SK-MEL-5 (cell line): Measurements from ENCODE around the gene RAPGEF1. TPM values are rescaled to one million over a fixed set of nuclear protein-coding genes. Genes with fewer than 3 reads are reported as not detected.

Source experiments
- DNase-seq: peaks from one replicate; pipeline ENCODE4 v3.0.0-alpha.2; 2016; ENCODE audit warnings: low read depth, low spot score
- in situ Hi-C: cut with HindIII; loops from 2 replicates; pipeline ENCODE4 v1.10.0; 2016; ENCODE audit warnings: low sequenced_read_pairs, high pct_unique_total_duplicates, low pct_unique_long_range_greater_than_20kb
- total RNA-seq: library from RNA; depleted of rRNA; stranded (reverse); fragments of >200 nt; shearing (Covaris generic); gene quantifications from 2 replicates; pipeline ENCODE4 v1.2.3, GENCODE V29; 2014

RAPGEF1 gene
- total RNA-seq, 1 experiment from 2014 or later, result 34.2 TPM

DNA sequence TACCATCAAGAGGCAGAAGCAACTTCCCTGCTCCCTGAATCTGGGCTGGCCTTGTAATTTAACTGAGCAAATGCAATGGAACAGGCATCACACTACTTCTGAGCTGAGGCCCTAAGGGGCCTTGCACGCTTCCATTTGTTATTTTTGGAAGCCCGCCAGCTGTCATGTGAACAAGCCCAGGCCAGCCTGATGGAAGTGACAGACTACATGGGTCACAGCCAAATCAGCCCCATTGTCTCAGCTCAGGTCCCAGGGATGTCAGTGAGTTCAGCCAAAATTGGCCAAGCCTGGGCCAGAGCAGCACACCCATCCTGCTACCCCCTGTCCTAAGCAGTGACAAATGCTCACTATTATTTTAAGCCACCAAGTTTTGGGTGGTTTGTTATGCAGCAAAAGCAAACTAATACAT is 121.8 kb downstream of the RAPGEF1 start:
- peak; percentile 46 for DNase-seq
- in situ Hi-C loops, result loop anchor here (25.0 kb wide), 1 partner anchor 94 kb away; no protein-coding TSS in a partner anchor

DNA sequence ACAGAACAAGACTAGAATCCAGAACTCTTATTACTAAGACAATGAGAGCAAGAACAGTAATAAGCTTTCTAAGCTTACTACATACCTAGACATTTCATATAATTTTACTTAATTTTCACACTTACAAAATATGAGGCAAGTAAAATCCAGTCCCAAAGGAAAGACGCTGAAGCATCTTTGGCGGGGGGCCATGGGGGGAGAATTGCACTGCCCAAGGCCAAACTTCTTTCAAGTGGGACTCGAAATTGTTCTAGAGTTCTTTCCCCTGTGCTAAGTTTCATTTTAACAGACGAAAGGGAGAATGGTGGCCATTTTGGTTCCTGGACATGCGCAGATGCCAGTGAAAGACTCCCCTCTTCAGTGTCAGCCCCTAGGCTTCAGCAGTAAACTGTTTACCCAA is 122.3 kb downstream of the RAPGEF1 start:
- in situ Hi-C loops, result loop anchor here (25.0 kb wide), 1 partner anchor 95 kb away; no protein-coding TSS in a partner anchor
- DNase-seq, result no peak

DNA sequence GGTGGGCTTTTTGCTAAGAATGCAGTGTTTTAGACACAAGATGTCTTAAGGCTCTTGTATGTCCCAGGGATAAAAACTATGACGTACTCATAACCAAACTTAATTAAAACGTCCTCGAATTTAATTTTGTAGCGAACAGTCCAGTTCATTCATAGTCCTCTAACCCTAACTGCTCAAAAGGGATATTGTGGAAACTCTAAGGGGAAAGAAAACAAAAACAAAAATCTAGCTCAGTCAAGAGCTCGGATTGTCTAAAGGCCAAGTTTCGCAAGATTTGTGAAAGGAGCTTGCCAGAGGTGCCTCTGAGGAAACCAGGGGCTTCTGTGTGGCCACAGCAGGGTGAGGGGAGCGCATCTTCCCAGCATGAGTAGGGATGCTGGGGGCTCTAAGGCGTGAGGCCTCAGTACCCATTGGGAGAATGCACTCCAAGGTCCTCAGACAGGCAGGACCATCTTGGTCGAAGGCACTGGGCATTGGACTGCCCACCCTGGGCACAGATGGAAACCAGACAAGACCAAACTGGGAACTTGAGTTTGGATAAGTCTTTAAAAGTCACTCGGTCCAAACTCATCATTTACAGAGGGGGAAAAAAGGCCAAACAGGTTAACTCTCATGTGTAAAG is 122.8 kb downstream of the RAPGEF1 start:
- in situ Hi-C loops, result loop anchor here (25.0 kb wide), 1 partner anchor 95 kb away; no protein-coding TSS in a partner anchor

DNA sequence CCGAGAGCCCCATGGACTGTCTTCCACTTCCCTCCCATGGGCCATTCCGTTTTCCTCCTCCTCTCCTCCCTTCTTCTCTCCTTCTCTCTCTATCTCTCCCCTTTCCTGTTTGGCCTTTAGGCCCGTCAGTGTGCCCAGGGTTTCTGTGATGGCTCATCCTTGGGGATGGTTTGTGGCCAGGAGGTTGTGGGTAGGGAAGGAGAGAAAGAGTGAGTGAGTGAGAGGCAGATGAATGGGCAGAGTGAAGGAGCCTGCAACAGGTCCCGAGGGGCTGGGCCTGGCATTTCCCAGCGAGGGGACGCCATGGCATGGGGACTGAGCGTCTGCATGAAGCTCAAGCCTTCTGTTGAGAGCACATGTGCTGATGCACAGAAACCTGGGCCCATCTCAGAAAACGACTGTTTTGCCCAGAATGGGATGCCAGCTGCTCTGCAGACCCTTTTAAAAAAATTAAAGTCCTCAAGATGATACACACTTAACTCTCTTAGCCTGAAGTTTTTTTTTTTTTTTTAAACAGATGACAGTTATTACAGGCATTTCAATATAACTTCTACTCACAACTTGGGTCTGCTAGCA is 125.4 kb downstream of the RAPGEF1 start:
- in situ Hi-C loops, result loop anchor here (25.0 kb wide), 1 partner anchor 98 kb away; no protein-coding TSS in a partner anchor
- DNase-seq, result no peak

More for the DNA sequence above, 122.8 kb downstream of the RAPGEF1 start:
- peak; percentile 72 for DNase-seq

DNA sequence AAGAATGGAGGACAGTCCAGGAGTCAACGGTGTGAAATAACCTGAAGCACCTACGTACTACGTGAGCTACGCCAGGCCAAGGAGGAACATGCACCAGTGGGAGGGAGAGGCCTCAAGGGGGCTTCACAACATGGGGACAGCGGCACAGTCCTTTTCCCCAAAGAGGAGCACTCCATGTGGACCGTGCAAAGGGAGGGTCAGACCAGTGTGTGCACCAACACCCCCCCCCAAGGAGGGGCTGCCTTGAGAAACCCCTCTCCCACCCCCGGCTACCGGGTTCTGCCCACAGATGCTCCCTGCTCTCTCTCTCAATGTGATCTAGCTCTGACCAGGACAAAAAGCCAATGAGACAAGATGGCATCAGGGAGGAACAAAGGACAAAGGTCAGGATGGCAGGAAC is 126.0 kb downstream of the RAPGEF1 start:
- in situ Hi-C loops, result loop anchor here (25.0 kb wide), 1 partner anchor 98 kb away; no protein-coding TSS in a partner anchor
- DNase-seq, result no peak

DNA sequence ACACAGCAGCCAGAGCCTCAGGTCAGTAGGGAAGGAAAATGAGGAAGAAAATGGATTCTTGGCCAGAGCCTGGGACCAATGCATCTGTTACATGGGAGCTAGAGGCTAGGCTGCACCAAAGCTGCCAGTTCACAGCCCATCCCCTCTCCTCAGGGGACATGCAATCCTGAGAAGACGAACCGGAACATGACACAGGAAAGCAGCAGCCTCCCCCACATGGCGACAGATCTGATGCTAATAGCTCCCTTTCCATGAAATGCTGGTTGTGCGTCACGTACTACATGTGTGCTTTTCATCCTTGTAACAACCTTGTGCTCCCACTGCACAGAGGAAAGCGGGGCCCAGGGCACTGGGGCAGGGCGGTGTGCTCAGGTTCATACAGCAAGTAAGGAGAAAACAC is 127.0 kb downstream of the RAPGEF1 start:
- in situ Hi-C loops, result loop anchor here (25.0 kb wide), 1 partner anchor 99 kb away; no protein-coding TSS in a partner anchor
- DNase-seq, result no peak

DNA sequence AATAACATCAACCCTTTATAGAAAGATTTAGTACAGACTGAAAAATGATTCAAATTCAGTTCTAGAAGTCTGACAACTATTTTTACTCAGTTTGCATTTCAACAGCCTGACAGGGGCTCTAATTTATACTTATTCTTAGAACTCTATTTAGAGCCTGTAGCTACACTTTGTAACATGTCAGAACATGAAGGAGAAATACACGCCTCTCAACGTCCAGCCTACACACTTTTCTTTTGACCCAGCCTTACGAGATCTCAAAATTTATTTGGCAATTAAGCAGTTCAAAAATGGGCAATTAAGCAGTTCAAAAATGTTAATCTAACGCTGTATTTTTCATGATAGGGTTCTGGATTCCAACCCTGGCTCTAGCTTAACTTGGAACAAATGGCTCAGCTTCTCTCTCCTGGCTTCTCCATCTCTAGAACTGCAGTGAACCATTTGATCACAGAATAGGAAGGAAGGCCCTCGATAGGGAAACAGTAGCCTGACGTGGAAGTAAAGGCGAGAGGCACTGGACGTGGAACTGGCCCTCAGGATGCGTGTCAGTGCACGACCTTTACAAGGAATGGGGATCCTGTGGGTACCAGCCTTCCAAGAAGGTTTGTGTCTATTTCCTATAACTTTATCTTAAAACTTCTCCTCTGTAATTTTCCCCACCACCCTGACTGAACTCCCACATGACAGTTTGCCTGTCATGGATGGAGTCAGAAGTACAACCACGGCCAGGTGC is 128.1 kb downstream of the RAPGEF1 start:
- DNase-seq, result no peak
- in situ Hi-C loops, result loop anchor here (25.0 kb wide), 1 partner anchor 101 kb away; no protein-coding TSS in a partner anchor

DNA sequence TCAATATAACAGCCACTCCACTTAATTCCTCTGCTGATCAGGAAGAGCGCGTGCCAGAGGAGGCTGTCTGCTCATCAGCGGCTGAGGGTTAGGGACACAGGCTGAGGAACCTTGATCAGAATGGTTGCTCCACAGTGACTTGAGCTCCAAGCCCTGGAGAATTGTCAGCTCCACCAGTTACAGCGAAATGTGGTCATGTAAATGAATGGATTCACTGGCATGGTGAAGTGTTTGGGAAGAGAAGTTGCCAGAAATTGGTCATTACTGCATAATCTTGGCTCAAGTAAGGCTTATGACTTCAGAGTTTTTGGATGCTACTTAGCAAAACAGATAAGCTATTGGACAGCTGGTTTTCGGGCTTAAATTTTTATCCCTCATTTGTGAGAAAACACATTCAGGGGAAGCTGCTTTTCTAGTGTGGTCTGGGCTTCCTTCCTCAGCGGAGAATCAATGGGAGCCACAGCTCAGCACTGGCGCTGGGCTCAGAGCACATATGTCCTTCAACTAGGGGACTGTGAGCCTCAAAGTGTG is 129.6 kb downstream of the RAPGEF1 start:
- no peak for DNase-seq
- in situ Hi-C loops, result loop anchor here (25.0 kb wide), 1 partner anchor 102 kb away; no protein-coding TSS in a partner anchor

DNA sequence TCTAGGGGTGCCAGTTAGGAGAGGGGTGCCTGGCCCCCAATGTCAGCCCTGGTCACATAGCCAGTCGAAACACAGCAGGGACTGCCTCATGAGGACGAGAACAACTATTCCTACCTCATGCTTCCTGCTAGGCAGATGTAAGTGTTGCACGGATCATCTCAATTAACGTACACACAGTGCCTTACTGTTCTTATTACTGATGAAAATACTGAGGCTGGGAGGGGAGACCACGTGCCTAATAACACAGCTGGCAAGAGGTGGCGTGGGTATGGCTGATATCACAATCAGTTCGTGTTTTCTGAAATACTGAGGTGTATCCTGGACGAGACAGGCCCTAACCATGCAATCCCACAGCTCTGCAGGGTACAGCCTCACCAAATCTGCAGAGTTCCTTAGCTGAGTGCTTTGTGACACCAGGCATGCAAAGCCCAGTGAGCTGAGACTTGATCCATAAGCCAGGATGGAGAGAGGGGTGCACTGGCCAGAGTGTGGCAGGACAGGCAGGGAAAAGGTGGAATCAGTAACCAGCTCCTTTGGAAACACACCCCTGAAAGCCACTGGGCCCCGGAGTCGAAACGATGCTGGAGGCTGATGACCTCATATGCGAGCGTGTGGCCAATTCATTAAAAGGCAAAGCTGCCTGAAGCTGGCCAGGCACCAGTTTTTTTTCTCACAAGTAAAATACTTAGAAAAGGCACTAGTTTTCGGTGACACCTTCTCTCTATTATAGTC is 130.6 kb downstream of the RAPGEF1 start:
- in situ Hi-C loops, result loop anchor here (25.0 kb wide), 1 partner anchor 103 kb away; no protein-coding TSS in a partner anchor
- no peak for DNase-seq

DNA sequence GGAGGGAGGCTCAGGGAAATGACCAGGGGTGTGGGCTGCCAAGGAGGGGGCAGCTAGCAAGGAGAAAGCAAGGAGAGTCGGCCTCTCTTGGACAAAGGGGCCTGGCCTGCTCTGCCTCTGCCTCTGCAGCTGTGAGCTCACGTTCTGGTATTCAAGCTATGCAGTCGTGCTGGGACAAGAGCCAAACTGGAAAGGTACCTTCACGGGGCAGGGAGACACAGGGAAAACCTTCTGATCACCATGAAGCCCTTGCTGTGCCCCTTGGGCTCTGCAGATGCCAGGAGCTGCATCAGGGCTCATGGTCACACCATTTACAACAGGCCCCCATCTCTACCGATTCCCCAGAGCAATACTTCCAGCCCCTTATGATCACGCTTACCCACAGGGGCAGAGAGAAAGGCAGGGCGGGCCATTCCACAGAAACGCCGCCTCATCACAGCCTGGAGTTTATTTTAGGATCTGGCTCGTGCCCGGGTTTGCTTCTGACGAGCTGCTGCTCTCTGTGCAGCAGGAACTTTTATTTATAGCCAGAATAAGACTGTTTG is 131.3 kb downstream of the RAPGEF1 start:
- in situ Hi-C loops, result loop anchor here (25.0 kb wide), 1 partner anchor 104 kb away; no protein-coding TSS in a partner anchor
- no peak for DNase-seq

DNA sequence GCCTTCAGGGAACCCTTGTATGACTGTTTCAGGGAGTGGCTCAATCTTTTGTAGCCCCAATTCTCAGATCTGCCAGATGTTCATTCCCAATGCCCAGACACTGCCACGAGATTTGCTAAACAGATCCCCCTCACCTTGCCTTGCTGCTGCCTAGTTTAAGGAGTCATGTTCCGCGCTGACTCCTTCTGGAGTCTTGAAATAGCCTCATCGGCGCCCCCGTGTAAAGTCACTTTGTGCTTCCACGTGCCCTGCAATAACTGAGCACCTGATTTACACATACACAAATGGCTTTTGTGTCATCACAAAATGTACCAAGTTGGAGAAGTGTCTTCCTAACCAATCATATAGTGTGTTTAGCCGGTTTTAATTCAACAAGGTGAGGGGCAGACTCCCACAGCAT is 132.3 kb downstream of the RAPGEF1 start:
- no peak for DNase-seq
- in situ Hi-C loops, result loop anchor here (25.0 kb wide), 1 partner anchor 105 kb away; no protein-coding TSS in a partner anchor

DNA sequence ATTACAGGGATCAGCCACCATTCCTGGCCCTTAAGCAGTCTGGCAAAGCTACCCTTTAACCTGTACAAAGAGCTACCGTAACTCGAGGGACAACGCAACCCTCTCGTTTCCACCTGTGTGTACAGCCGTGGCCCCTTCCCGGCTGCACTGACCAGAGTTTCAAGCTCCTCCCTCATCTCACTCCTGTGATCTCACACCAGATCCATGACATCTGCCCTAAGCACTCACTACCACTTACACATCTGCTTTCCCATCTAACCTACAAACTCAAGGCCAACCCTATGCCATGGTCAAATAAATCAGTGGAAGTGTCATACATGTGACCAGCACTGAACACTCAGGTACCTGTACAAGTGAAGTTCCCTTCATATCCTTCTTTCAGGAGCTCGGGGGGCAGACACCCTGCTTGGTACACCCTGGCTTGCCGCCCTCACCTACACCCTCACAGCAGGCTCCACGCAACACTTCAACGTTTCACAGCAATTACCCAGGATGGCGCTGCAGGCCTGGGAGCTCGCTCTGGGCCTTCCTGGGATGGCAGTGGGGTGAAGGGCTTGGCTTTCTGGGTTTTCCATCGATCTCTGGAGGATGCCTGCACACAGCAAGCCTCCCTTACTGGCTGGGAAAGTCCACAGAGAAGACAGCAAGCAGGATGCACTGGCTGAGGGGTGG is 132.8 kb downstream of the RAPGEF1 start:
- no peak for DNase-seq
- in situ Hi-C loops, result loop anchor here (25.0 kb wide), 1 partner anchor 105 kb away; no protein-coding TSS in a partner anchor

DNA sequence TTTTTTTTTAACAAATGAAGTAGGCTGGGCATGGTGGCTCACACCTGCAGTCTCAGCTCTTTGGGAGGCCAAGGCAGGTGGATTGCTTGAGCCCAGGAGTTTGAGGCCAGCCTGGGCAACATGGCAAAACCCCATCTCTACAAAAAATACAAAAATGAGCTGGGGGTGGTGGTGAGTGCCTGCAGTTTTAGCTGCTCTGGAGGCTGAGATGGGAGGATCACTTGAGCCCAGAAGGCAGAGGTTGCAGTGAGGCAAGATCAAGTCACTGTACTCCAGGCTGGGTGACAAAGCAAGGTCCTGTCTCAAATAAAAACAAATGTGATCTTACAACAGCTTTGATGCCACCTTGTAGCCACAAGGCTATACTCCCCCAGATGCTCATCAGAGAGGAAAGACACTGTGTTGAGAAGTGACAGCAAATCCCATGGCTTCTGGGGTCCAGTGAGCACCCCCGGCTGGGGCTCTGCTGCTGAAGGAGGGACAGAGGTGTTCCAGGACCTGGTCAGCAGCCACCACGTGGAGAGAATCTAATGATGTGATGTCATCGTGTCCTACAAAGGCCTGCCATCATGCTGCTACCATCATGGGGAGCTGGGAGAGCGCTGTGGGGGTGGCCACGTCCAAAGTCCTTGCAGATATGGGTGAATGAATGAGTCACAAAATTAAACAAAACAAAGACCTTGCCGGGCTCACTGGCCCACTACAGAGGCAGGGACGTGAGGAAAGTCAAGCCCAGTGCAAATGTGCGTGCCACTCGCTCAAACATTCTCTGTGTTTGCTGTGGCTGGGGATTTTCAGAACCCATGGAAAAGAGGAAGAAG is 133.9 kb downstream of the RAPGEF1 start:
- no peak for DNase-seq
- in situ Hi-C loops, result loop anchor here (25.0 kb wide), 1 partner anchor 106 kb away; no protein-coding TSS in a partner anchor

DNA sequence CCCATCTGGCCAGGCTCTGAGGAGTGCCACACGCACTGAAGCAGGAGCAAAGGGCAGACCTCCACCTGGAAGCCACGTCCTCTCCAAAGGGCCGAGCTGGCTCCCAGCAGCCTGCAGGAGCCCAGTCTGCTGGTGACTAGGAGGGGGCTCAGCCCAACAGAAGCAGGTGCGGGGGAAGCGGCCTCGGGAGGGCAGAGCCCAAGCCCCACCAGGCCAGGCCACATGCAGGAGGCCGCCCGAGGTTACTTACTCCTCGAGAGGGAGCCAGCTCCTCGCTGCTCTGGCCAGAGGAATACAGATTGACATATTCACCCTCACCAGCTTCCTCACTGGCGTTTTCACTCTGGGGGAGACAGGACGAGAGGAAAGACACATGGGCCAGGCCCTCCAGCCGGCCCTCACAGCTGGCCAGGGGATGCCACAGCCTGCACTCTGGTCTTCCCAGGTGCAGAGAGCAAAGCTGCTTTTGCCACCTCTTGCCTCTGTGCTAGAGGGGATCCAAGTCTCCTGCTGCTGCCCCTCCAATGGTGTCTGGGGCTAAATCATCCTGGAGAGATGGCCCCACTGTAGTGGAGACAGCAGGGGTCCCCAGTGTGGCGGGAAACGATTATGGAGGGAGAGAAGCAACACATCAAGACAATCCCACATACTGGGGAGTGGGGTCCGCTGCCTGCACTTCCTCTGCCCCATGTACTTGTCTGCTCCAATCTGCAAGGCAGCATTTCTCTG is 136.0 kb downstream of the RAPGEF1 start:
- in situ Hi-C loops, result loop anchor here (25.0 kb wide), 1 partner anchor 108 kb away; no protein-coding TSS in a partner anchor
- no peak for DNase-seq

DNA sequence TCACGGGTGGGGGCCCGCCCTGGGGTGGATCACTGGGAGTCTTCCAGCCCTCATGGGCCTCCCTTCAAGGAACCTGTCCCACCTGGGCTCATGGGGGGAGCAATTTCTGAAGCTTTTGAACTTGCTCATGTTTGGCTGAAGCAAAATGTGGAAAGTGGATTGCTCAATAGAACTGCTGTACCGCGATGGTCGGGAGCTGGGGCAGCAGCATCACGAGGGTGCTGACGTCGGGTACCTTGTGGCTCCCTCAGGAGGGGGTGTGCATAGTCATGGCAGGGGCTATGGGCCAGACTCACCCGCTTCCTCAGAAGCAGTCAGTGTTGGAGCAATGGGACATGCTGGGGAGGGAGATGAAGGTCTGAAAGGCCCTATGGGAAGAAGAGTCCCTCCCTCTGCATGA is 136.7 kb downstream of the RAPGEF1 start:
- in situ Hi-C loops, result loop anchor here (25.0 kb wide), 1 partner anchor 109 kb away; no protein-coding TSS in a partner anchor
- DNase-seq, result no peak
